ENCODE measurements around the gene IFI30.
A peak's percentile ranks its signal among the peaks of the same experiment; 100 is the strongest.

Gene IFI30

DNA sequence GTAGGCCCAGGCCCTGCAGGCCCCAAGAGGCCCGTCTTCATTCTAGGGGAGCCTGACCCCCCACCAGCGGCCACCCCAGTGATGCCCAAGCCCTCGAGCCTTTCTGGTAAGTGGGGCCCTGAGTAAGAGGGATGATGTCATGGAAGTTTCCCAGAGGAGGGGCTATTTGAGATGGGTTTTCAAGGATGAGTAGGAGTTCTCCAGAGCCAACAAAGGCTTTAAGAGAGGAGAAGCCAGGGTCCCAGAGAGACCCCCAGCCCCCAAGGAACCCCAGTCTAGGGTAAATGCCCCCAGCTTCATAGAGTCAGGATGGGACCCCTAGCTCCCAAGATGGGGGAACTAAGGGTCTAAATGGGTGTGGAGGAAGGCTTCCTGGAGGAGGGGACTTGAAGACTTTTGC, 29.7 kb upstream of the IFI30 start:
- POLR2A ChIA-PET: no interaction called here
- no peak overlapping the region for H3K27ac ChIP-seq (ENCODE audit: insufficient read depth in 1 of 2, low read depth in 1 of 2, low read length in 2 of 2, poor library complexity in 1 of 2, severe bottlenecking in 2 of 2)
- H3K9me3 ChIP-seq (ENCODE audit: control extremely low read depth in 1 of 5, control insufficient read depth in 4 of 5, insufficient read depth in 2 of 5, low read depth in 1 of 5, low read length in 4 of 5): no peaks in the 10 kb centered on the region
- CTCF ChIA-PET: interaction anchor here (1.3 kb wide), 1 partner anchor 15 kb away, joined by 3 read pairs; no protein-coding TSS in a partner anchor
- DNase-seq: no peak
- no CpG with 5 or more reads among the region's 3 CpGs for WGBS (ENCODE audit: insufficient coverage)
- peaks cover 12 to 54% (median 44%) of the 10 kb centered on the region in 4 experiments for H3K36me3 ChIP-seq (ENCODE audit: control insufficient read depth in 4 of 4, insufficient read depth in 4 of 4, low read length in 3 of 4)
- no peaks in the 10 kb centered on the region for H3K27me3 ChIP-seq (replicated peaks in 2 of 5; ENCODE audit: control insufficient read depth in 4 of 5, insufficient read depth in 5 of 5, low read length in 4 of 5)
- no peaks in the 10 kb centered on the region for H3K4me1 ChIP-seq (ENCODE audit: control extremely low read depth in 1 of 4, control insufficient read depth in 4 of 4, insufficient read depth in 4 of 4, low read length in 3 of 4)
- no peak overlapping the region for H3K4me3 ChIP-seq (ENCODE audit: control insufficient read depth in 1 of 7, extremely low read depth in 1 of 7, insufficient read depth in 4 of 7, low read depth in 2 of 7, low read length in 6 of 7)

DNA sequence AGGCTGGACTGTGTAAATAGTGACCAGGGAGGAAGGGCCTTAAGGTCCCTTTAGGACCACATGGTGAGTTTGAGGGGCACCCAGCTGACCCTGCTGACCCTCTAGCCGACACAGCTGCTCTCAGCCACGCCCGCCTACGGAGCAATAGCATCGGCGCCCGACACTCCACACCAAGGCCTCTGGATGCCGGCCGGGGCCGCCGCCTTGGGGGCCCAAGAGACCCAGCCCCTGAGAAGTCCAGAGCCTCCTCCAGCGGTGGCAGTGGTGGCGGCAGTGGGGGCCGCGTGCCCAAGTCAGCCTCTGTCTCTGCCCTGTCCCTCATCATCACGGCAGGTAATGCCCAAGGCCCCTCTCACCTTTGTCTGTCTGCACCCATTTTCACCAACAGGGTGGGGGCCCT, 29.3 kb upstream of the IFI30 start:
- 98% methylated on average over 15 of the region's 16 CpGs for whole genome bisulfite sequencing (ENCODE audit: insufficient coverage)
- no peak overlapping the region for H3K4me3 ChIP-seq (ENCODE audit: control insufficient read depth in 1 of 7, extremely low read depth in 1 of 7, insufficient read depth in 4 of 7, low read depth in 2 of 7, low read length in 6 of 7)
- H3K27me3 ChIP-seq (replicated peaks in 2 of 5; ENCODE audit: control insufficient read depth in 4 of 5, insufficient read depth in 5 of 5, low read length in 4 of 5): no peaks in the 10 kb centered on the region
- peaks cover 12 to 55% (median 44%) of the 10 kb centered on the region in 4 experiments for H3K36me3 ChIP-seq (ENCODE audit: control insufficient read depth in 4 of 4, insufficient read depth in 4 of 4, low read length in 3 of 4)
- CTCF ChIA-PET: interaction anchor here (1.3 kb wide), 1 partner anchor 16 kb away, joined by 3 read pairs; no protein-coding TSS in a partner anchor
- H3K9me3 ChIP-seq (ENCODE audit: control extremely low read depth in 1 of 5, control insufficient read depth in 4 of 5, insufficient read depth in 2 of 5, low read depth in 1 of 5, low read length in 4 of 5): no peaks in the 10 kb centered on the region
- DNase-seq: no peak
- no peaks in the 10 kb centered on the region for H3K4me1 ChIP-seq (ENCODE audit: control extremely low read depth in 1 of 4, control insufficient read depth in 4 of 4, insufficient read depth in 4 of 4, low read length in 3 of 4)
- H3K27ac ChIP-seq (ENCODE audit: insufficient read depth in 1 of 2, low read depth in 1 of 2, low read length in 2 of 2, poor library complexity in 1 of 2, severe bottlenecking in 2 of 2): no peak overlapping the region
- POLR2A ChIA-PET: no interaction called here

DNA sequence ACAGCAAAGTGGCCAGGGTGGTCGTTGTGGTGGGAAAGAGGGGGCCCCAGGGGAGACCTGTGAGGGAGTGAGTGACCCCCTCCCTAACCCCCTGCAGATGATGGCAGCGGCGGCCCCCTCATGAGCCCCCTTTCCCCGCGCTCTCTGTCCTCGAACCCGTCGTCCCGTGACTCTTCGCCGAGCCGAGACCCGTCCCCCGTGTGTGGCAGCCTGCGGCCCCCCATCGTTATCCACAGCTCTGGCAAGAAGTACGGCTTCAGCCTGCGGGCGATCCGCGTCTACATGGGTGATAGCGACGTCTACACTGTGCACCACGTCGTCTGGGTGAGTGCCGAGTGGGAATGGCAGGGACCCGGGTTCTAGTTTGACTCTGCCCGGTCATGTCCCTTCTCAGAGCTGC, 28.7 kb upstream of the IFI30 start:
- peaks cover 12 to 59% (median 44%) of the 10 kb centered on the region in 4 experiments for H3K36me3 ChIP-seq (ENCODE audit: control insufficient read depth in 4 of 4, insufficient read depth in 4 of 4, low read length in 3 of 4)
- ChIA-PET POLR2A (no interaction called here), CTCF (interaction anchor here (1.0 to 1.6 kb wide), 3 partner anchors 9 to 16 kb away, joined by 3 to 11 read pairs (median 3); no protein-coding TSS in a partner anchor)
- H3K9me3 ChIP-seq (ENCODE audit: control extremely low read depth in 1 of 5, control insufficient read depth in 4 of 5, insufficient read depth in 2 of 5, low read depth in 1 of 5, low read length in 4 of 5): no peaks in the 10 kb centered on the region
- H3K27me3 ChIP-seq (replicated peaks in 2 of 5; ENCODE audit: control insufficient read depth in 4 of 5, insufficient read depth in 5 of 5, low read length in 4 of 5): no peaks in the 10 kb centered on the region
- 98% methylated on average over 25 of the region's 28 CpGs for WGBS (ENCODE audit: insufficient coverage)
- no peak overlapping the region for H3K27ac ChIP-seq (ENCODE audit: insufficient read depth in 1 of 2, low read depth in 1 of 2, low read length in 2 of 2, poor library complexity in 1 of 2, severe bottlenecking in 2 of 2)
- H3K4me1 ChIP-seq (ENCODE audit: control extremely low read depth in 1 of 4, control insufficient read depth in 4 of 4, insufficient read depth in 4 of 4, low read length in 3 of 4): no peaks in the 10 kb centered on the region
- DNase-seq: no peak
- no peak overlapping the region for H3K4me3 ChIP-seq (ENCODE audit: control insufficient read depth in 1 of 7, extremely low read depth in 1 of 7, insufficient read depth in 4 of 7, low read depth in 2 of 7, low read length in 6 of 7)

DNA sequence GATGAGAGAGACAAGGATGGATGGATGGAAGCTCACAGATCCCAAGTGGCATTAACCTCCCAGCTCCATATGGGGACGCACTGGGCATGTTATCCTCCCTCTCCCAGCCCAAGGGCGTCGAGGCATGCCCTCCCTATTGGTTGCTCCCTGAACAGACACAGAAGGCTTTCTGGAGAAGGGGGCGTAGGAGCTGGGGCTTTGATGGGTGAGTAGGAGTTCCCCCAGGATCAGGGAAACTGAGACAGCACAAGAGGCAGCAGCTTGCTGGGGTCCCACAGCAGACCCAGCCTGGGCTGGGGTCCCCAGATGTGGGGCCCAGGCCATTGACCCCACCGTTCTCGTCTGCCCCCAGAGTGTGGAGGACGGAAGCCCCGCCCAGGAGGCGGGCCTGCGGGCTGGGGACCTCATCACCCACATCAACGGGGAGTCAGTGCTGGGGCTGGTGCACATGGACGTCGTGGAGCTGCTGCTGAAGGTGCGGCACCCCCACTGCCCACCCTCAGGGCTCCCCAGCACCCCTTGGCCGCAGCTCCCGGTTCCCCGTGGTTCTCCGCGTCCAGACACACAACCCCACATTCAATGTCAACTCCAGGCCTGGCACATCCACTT, 28.1 kb upstream of the IFI30 start:
- 91% methylated on average over 13 of the region's 19 CpGs for WGBS (ENCODE audit: insufficient coverage)
- no peaks in the 10 kb centered on the region for H3K4me1 ChIP-seq (ENCODE audit: control extremely low read depth in 1 of 4, control insufficient read depth in 4 of 4, insufficient read depth in 4 of 4, low read length in 3 of 4)
- DNase-seq: no peak
- H3K27ac ChIP-seq (ENCODE audit: insufficient read depth in 1 of 2, low read depth in 1 of 2, low read length in 2 of 2, poor library complexity in 1 of 2, severe bottlenecking in 2 of 2): no peak overlapping the region
- H3K4me3 ChIP-seq (ENCODE audit: control insufficient read depth in 1 of 7, extremely low read depth in 1 of 7, insufficient read depth in 4 of 7, low read depth in 2 of 7, low read length in 6 of 7): no peak overlapping the region
- H3K27me3 ChIP-seq (replicated peaks in 2 of 5; ENCODE audit: control insufficient read depth in 4 of 5, insufficient read depth in 5 of 5, low read length in 4 of 5): no peaks in the 10 kb centered on the region
- H3K9me3 ChIP-seq (ENCODE audit: control extremely low read depth in 1 of 5, control insufficient read depth in 4 of 5, insufficient read depth in 2 of 5, low read depth in 1 of 5, low read length in 4 of 5): no peaks in the 10 kb centered on the region
- ChIA-PET POLR2A (no interaction called here), CTCF (interaction anchor here (0.6 to 1.6 kb wide), 4 partner anchors 10 to 92 kb away, joined by 3 to 11 read pairs (median 3); no protein-coding TSS in a partner anchor)
- peaks cover 12 to 59% (median 41%) of the 10 kb centered on the region in 4 experiments for H3K36me3 ChIP-seq (ENCODE audit: control insufficient read depth in 4 of 4, insufficient read depth in 4 of 4, low read length in 3 of 4)

DNA sequence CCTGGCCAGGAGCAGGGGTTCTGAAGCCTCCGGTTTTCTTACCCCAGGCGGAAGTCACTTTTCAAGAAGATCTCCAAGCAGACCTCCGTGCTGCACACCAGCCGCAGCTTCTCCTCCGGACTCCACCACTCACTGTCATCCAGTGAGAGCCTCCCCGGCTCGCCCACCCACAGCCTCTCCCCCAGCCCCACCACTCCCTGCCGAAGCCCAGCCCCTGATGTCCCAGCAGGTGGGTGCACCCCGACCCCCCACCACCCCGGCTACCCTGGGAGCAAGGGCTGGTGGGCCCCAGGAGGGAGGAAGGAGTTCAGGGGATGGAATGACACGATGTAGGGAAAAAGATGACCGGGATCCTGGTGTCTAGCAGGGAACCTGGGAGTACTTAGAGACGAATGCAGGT, 26.2 kb upstream of the IFI30 start:
- H3K27me3 ChIP-seq (replicated peaks in 2 of 5; ENCODE audit: control insufficient read depth in 4 of 5, insufficient read depth in 5 of 5, low read length in 4 of 5): no peaks in the 10 kb centered on the region
- DNase-seq: no peak
- no peak overlapping the region for H3K27ac ChIP-seq (ENCODE audit: insufficient read depth in 1 of 2, low read depth in 1 of 2, low read length in 2 of 2, poor library complexity in 1 of 2, severe bottlenecking in 2 of 2)
- no peaks in the 10 kb centered on the region for H3K9me3 ChIP-seq (ENCODE audit: control extremely low read depth in 1 of 5, control insufficient read depth in 4 of 5, insufficient read depth in 2 of 5, low read depth in 1 of 5, low read length in 4 of 5)
- peaks cover 12 to 51% (median 33%) of the 10 kb centered on the region in 4 experiments for H3K36me3 ChIP-seq (ENCODE audit: control insufficient read depth in 4 of 4, insufficient read depth in 4 of 4, low read length in 3 of 4)
- ChIA-PET CTCF (interaction anchor here (1.7 kb wide), 1 partner anchor 34 kb away, joined by 3 read pairs; no protein-coding TSS in a partner anchor), POLR2A (no interaction called here)
- peak overlapping the region in 1 of 7 experiments; percentile 2 for H3K4me3 ChIP-seq (ENCODE audit: control insufficient read depth in 1 of 7, extremely low read depth in 1 of 7, insufficient read depth in 4 of 7, low read depth in 2 of 7, low read length in 6 of 7)
- peaks cover 0 to 11% (median 8%) of the 10 kb centered on the region in 4 experiments for H3K4me1 ChIP-seq (ENCODE audit: control extremely low read depth in 1 of 4, control insufficient read depth in 4 of 4, insufficient read depth in 4 of 4, low read length in 3 of 4)
- WGBS (ENCODE audit: insufficient coverage): 96% methylated on average over 10 of the region's 13 CpGs

DNA sequence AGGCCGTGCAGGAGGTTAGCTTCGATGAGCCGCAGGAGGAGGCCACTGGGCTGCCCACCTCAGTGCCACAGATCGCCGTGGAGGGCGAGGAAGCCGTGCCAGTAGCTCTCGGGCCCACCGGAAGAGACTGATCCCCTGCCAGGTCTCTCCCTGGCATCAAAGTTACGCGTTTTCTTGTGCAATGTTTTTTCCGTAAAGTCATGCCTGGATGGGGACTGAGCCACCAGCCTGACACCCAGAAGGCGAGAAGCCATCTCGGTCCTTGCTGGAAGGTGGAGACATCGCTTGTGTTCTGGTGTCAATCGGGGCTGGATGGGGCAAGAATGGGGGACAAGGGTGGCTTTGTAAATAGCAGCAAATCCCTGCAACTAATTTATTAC, 24.0 kb upstream of the IFI30 start:
- H3K27me3 ChIP-seq (replicated peaks in 2 of 5; ENCODE audit: control insufficient read depth in 4 of 5, insufficient read depth in 5 of 5, low read length in 4 of 5): no peaks in the 10 kb centered on the region
- H3K36me3 ChIP-seq (ENCODE audit: control insufficient read depth in 4 of 4, insufficient read depth in 4 of 4, low read length in 3 of 4): peaks cover 5 to 38% (median 20%) of the 10 kb centered on the region in 4 experiments
- 99% methylated on average over 13 of the region's 16 CpGs for WGBS (ENCODE audit: insufficient coverage)
- H3K27ac ChIP-seq (ENCODE audit: insufficient read depth in 1 of 2, low read depth in 1 of 2, low read length in 2 of 2, poor library complexity in 1 of 2, severe bottlenecking in 2 of 2): no peak overlapping the region
- no peak for DNase-seq
- CTCF ChIA-PET: interaction anchor here (0.6 to 1.5 kb wide), 4 partner anchors 18 to 42 kb away, joined by 3 to 5 read pairs (median 4); no protein-coding TSS in a partner anchor
- no peaks in the 10 kb centered on the region for H3K9me3 ChIP-seq (ENCODE audit: control extremely low read depth in 1 of 5, control insufficient read depth in 4 of 5, insufficient read depth in 2 of 5, low read depth in 1 of 5, low read length in 4 of 5)
- peaks cover 0 to 23% (median 21%) of the 10 kb centered on the region in 4 experiments for H3K4me1 ChIP-seq (ENCODE audit: control extremely low read depth in 1 of 4, control insufficient read depth in 4 of 4, insufficient read depth in 4 of 4, low read length in 3 of 4)
- POLR2A ChIA-PET: interaction anchor here (0.6 kb wide), 1 partner anchor 579 kb away, joined by 3 read pairs; no protein-coding TSS in a partner anchor
- no peak overlapping the region for H3K4me3 ChIP-seq (ENCODE audit: control insufficient read depth in 1 of 7, extremely low read depth in 1 of 7, insufficient read depth in 4 of 7, low read depth in 2 of 7, low read length in 6 of 7)

Data from common myeloid progenitor, CD34-positive (primary cell).